DND-41 (cell line): ENCODE data around the gene SHANK3.

Experiments used
- EZH2 ChIP-seq: IDR thresholded peaks from 3 replicates; pipeline ENCODE4 v1.6.1; 2012; ENCODE audit warnings: borderline replicate concordance, low read depth, mild to moderate bottlenecking, moderate library complexity, low read length, inconsistent platforms; ENCODE audit not compliant: severe bottlenecking
- TF ChIP-seq, protein P1 (sequence below): IDR thresholded peaks from 2 replicates; pipeline ENCODE4 v1.5.1; 2012; ENCODE audit warnings: borderline replicate concordance, low read length, moderate library complexity, mild to moderate bottlenecking; ENCODE audit not compliant: poor library complexity, severe bottlenecking; ENCODE audit errors: extremely low read depth

DNA sequence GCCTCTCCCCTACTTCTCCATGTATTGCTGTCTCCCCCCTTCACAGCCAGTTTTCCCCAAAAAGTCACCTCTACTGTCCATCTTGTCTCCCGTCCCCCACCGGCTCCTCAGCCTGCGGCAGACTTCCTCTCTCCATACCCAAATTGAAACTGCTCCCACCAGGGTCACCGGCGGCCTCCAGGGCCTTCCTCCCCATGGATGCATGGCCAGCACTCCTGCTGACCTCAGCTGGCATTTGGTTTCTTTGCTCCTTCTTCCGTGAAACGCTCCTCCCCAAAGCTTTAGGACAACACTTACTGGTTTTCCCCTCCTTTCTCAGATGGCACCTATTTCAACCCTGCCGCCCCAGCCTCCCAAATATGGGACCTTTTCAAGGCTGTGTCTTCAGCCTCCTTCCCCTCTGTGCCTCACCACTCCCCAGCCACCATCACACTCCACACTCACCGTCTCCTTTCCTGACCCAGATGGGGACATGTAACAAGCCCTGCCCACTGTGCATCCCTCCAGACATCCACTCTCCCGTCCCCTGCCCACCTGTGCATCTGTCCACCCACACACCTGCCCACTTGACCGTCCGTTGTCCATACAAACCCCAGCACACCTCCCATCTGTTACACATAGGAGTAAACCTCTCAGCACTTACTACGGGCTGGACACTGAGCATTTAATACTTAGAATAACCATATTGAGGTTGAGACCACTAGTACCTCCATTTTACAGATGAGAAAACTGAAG is 43.8 kb downstream of the SHANK3 start:
- TF ChIP-seq, protein P1, sequence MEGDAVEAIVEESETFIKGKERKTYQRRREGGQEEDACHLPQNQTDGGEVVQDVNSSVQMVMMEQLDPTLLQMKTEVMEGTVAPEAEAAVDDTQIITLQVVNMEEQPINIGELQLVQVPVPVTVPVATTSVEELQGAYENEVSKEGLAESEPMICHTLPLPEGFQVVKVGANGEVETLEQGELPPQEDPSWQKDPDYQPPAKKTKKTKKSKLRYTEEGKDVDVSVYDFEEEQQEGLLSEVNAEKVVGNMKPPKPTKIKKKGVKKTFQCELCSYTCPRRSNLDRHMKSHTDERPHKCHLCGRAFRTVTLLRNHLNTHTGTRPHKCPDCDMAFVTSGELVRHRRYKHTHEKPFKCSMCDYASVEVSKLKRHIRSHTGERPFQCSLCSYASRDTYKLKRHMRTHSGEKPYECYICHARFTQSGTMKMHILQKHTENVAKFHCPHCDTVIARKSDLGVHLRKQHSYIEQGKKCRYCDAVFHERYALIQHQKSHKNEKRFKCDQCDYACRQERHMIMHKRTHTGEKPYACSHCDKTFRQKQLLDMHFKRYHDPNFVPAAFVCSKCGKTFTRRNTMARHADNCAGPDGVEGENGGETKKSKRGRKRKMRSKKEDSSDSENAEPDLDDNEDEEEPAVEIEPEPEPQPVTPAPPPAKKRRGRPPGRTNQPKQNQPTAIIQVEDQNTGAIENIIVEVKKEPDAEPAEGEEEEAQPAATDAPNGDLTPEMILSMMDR, result no peak
- TF ChIP-seq EZH2, result no peak
